BLaER1 (cell line): ENCODE data around the gene TMEM94.

Experiments used
- H3K27ac ChIP-seq: shearing (Covaris generic); formaldehyde crosslinking; 2 replicates; pipeline ENCODE4 v1.8.1; 2022
- H3K27me3 ChIP-seq: shearing (Covaris generic); formaldehyde crosslinking; 2 replicates; pipeline ENCODE4 v1.8.1; 2022
- H3K36me3 ChIP-seq: shearing (Covaris generic); formaldehyde crosslinking; 2 replicates; pipeline ENCODE4 v1.8.1; 2022
- H3K4me1 ChIP-seq: shearing (Covaris generic); formaldehyde crosslinking; 2 replicates; pipeline ENCODE4 v1.8.1; 2022
- H3K4me2 ChIP-seq: shearing (Covaris generic); formaldehyde crosslinking; 2 replicates; pipeline ENCODE4 v1.8.1; 2022
- H3K4me3 ChIP-seq: shearing (Covaris generic); formaldehyde crosslinking; 2 replicates; pipeline ENCODE4 v1.8.1; 2022
- H3K9ac ChIP-seq: shearing (Covaris generic); formaldehyde crosslinking; 2 replicates; pipeline ENCODE4 v1.8.1; 2022
- H3K9me3 ChIP-seq: shearing (Covaris generic); formaldehyde crosslinking; 2 replicates; pipeline ENCODE4 v1.8.1; 2022
- H4K20me1 ChIP-seq: shearing (Covaris generic); formaldehyde crosslinking; 2 replicates; pipeline ENCODE4 v1.8.1; 2022
- Cebpa-rat ChIP-seq: shearing (Covaris generic); IDR thresholded peaks from 2 replicates; pipeline ENCODE4 v1.8.1; 2022

The TMEM94 gene

GRCh38 chr17:75456417-75457046 lies at the start of gene TMEM94:
Gene TMEM94, plus strand, starts transcription at chr17:75456635. Its CDS starts 15,271 bp downstream, at chr17:75471906.
- Histone ChIP-seq H3K4me2 (peak within 1 kb of the TSS; percentile 90), H3K36me3 (no peaks in the 10 kb centered on the region; the same call in 1 of the 2 replicates), H3K9me3 (no peaks in the 10 kb centered on the region), H4K20me1 (no peaks in the 10 kb centered on the region), H3K27ac (peak within 1 kb of the TSS; percentile 97), H3K4me3 (peak within 1 kb of the TSS; percentile 83), H3K9ac (peak within 1 kb of the TSS; percentile 97), H3K27me3 (no peaks in the 10 kb centered on the region), H3K4me1 (peaks cover 78% of the 10 kb centered on the region)
- no peak for TF ChIP-seq Cebpa-rat

DNA sequence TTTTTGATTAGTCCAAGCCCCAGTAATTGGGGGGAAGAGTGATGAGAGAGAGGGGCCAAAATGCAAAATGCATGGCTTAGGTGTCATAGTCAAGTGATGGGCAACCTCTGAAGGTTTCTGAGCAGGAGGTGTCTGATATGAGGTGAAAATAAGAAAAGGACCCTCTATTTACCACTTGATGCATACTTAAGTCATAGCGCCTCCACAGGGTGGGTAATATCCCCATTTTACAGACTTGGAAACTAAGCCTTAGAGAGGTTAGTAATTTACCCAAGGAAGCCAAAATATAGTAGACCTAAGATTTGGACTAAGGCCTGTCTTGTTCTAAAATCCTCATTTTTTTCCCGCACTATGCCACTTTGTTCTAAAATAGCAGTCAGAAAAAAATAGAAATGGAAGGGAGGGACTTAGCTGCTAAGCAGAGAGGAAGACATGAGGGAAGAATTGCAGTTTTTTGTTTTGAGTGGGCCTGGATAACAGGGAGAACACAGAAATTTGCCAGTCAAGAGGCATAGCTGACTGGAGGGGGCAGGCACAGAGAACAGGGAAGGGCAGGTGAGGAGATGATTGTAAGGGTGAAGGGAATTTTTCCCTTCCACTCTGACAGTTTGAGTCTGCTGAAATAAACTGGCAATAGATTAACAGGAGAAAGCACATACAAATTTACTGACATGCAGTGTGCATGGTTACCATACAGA lies 48.6 kb upstream of the TMEM94 start:
- Histone ChIP-seq H3K4me2 (peak overlapping the region; percentile 88; the same call in 1 of the 2 replicates), H3K27ac (no peak overlapping the region), H3K4me1 (peaks cover 54% of the 10 kb centered on the region), H3K9ac (no peak overlapping the region), H4K20me1 (peaks cover 26% of the 10 kb centered on the region), H3K9me3 (no peaks in the 10 kb centered on the region), H3K27me3 (no peaks in the 10 kb centered on the region), H3K36me3 (no peaks in the 10 kb centered on the region), H3K4me3 (no peak overlapping the region)
- TF ChIP-seq Cebpa-rat = no peak

DNA sequence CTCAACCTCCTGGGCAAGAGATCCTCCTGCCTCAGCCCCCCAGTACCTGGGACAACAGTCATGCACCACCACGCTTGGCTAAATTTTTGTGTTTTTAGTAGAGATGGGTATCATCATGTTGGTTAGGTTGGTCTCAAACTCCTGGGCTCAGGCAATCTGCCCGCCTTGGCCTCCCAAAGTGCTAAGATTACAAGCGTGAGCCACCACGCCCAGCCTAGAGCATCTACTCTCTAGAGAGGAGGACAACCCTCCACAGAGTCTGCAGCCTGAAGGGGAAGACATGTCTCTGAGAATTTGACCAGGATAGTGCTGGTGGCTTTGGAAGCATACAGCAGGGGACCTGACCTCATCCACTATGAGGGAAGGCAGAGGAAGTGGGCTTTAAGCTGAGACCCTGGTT lies 46.3 kb upstream of the TMEM94 start:
- no peaks in the 10 kb centered on the region for H3K9me3 ChIP-seq
- no peak overlapping the region for H3K27ac ChIP-seq
- no peak overlapping the region for H3K9ac ChIP-seq
- H4K20me1 ChIP-seq = peaks cover 3% of the 10 kb centered on the region
- peaks cover 50% of the 10 kb centered on the region for H3K4me1 ChIP-seq
- H3K4me2 ChIP-seq = no peak overlapping the region
- H3K27me3 ChIP-seq = no peaks in the 10 kb centered on the region
- H3K36me3 ChIP-seq = no peaks in the 10 kb centered on the region
- no peak overlapping the region for H3K4me3 ChIP-seq
- no peak for TF ChIP-seq Cebpa-rat

- no peaks in the 10 kb centered on the region for H3K27me3 ChIP-seq
- H3K9ac ChIP-seq = no peak overlapping the region
- no peak for TF ChIP-seq Cebpa-rat
- H3K36me3 ChIP-seq = no peaks in the 10 kb centered on the region
- no peaks in the 10 kb centered on the region for H3K9me3 ChIP-seq
- H3K4me2 ChIP-seq = peak overlapping the region; percentile 64
- peaks cover 52% of the 10 kb centered on the region for H3K4me1 ChIP-seq
- no peak overlapping the region for H3K27ac ChIP-seq
- no peak overlapping the region for H3K4me3 ChIP-seq
- H4K20me1 ChIP-seq = no peaks in the 10 kb centered on the region
Measured at GRCh38 chr17:75411328-75412067, 44.9 kb upstream of the TMEM94 start.

DNA sequence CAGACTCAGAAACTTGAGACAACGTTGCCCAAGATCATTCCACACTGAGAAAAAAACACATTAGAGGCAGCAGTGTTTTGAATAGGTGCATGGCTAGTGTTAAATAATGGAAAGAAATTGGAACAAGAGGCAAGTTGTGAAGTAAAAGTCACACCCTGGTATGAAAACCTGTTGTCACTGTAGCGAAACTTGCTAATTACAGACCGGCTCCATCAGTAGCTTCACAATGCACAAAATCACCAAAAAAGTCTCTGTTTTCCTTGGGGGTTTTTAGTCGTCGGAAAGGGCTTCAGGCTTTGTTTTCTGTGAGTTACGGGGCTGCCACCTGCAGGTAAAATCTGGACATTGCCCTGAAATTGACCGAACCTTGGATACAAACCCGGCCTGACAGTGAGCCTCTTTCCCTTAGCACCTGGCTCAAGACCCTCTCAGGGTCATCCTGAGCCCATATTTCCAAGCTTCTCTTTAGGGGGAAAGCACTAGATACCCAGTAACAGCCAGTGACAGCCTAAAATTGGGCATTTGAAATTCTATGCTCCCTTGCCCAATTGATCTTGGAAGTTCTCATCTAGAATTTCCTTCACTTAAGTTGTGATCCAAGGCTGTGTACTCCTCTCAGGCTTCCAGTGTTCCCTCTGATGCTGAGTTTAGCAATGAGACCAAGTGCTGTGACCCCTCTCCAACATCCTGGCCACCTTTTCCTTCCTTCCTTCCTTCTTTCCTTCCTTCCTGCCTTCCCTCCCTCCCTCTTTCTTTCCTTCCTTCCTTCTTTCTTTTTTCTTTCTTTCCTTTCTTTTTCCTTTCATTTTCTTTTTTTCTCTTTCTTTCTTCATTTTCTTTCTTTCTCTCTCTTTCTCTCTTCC lies 43.7 kb upstream of the TMEM94 start:
- peak overlapping the region; percentile 64 for H3K4me2 ChIP-seq
- no peak for TF ChIP-seq Cebpa-rat
- no peaks in the 10 kb centered on the region for H4K20me1 ChIP-seq
- H3K4me1 ChIP-seq = peaks cover 40% of the 10 kb centered on the region
- H3K27me3 ChIP-seq = no peaks in the 10 kb centered on the region
- H3K4me3 ChIP-seq = no peak overlapping the region
- no peaks in the 10 kb centered on the region for H3K36me3 ChIP-seq
- peak overlapping the region; percentile 55 for H3K27ac ChIP-seq
- H3K9me3 ChIP-seq = no peaks in the 10 kb centered on the region
- H3K9ac ChIP-seq = peak overlapping the region; percentile 60

- H3K9me3 ChIP-seq = no peaks in the 10 kb centered on the region
- no peak for TF ChIP-seq Cebpa-rat
- H3K9ac ChIP-seq = no peak overlapping the region
- no peak overlapping the region for H3K4me3 ChIP-seq
- no peaks in the 10 kb centered on the region for H3K36me3 ChIP-seq
- H3K4me2 ChIP-seq = no peak overlapping the region
- peaks cover 47% of the 10 kb centered on the region for H3K4me1 ChIP-seq
- H3K27me3 ChIP-seq = no peaks in the 10 kb centered on the region
- no peak overlapping the region for H3K27ac ChIP-seq
- H4K20me1 ChIP-seq = no peaks in the 10 kb centered on the region
Measured at GRCh38 chr17:75414488-75414887, 41.9 kb upstream of the TMEM94 start.

DNA sequence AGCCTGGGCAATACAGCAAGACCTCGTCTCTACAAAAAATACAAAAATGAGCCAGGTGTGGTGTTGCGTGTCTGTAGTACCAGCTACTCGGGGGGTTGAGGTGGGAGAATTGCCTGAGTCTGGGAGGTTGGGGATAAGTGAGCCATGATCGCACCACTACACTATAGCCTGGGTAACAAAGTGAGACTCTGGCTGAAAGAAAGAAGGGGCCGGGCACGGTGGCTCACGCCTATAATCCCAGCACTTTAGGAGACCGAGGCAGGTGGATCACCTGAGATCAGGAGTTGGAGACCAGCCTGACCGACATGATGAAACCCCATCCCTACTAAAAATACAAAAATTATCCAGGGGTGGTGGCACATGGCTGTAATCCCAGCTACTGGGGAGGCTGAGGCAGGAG lies 40.4 kb upstream of the TMEM94 start:
- H4K20me1 ChIP-seq = no peaks in the 10 kb centered on the region
- H3K36me3 ChIP-seq = no peaks in the 10 kb centered on the region
- H3K27me3 ChIP-seq = no peaks in the 10 kb centered on the region
- H3K4me3 ChIP-seq = no peak overlapping the region
- no peak for TF ChIP-seq Cebpa-rat
- no peak overlapping the region for H3K9ac ChIP-seq
- peaks cover 52% of the 10 kb centered on the region for H3K4me1 ChIP-seq
- H3K9me3 ChIP-seq = no peaks in the 10 kb centered on the region
- no peak overlapping the region; the same call in 1 of the 2 replicates for H3K4me2 ChIP-seq
- H3K27ac ChIP-seq = no peak overlapping the region

- no peak for TF ChIP-seq Cebpa-rat
- Histone ChIP-seq H3K9ac (no peak overlapping the region), H3K9me3 (no peaks in the 10 kb centered on the region), H4K20me1 (no peaks in the 10 kb centered on the region), H3K4me2 (no peak overlapping the region), H3K36me3 (no peaks in the 10 kb centered on the region), H3K27me3 (no peaks in the 10 kb centered on the region), H3K27ac (no peak overlapping the region), H3K4me3 (no peak overlapping the region), H3K4me1 (peaks cover 47% of the 10 kb centered on the region)
Measured at GRCh38 chr17:75417054-75417580, 39.3 kb upstream of the TMEM94 start.

DNA sequence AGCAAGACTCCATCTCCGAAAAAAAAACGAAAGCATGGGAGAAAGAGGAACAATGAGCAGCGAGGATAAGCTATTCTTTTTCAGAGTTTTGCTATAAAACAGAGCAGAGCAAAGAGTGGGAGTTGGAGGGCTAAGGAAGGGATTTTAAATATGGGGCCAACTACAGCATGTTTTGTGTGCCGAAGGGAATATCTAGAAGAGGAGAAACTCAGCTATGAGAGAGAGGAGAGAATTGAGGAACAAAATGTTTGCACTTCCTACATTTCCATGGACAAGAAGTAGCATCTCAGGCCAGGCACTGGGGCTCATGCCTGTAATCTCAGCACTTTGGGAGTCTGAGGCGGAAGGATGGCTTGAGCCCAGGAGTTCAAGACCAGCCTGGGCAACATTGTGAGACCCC lies 37.9 kb upstream of the TMEM94 start:
- no peak for TF ChIP-seq Cebpa-rat

More for the DNA sequence above, 37.9 kb upstream of the TMEM94 start:
- no peaks in the 10 kb centered on the region for H4K20me1 ChIP-seq
- H3K27ac ChIP-seq = no peak overlapping the region
- H3K9ac ChIP-seq = no peak overlapping the region
- H3K4me1 ChIP-seq = peaks cover 39% of the 10 kb centered on the region
- no peaks in the 10 kb centered on the region for H3K36me3 ChIP-seq
- no peak overlapping the region for H3K4me3 ChIP-seq
- H3K27me3 ChIP-seq = no peaks in the 10 kb centered on the region
- no peaks in the 10 kb centered on the region for H3K9me3 ChIP-seq
- 0 out of 2 replicates have a peak overlapping the region, but pooled peaks have one; percentile 17 for H3K4me2 ChIP-seq
